ENCODE results near the gene ZNF714. TPM values are rescaled to one million over a fixed set of nuclear protein-coding genes. Genes with fewer than 3 reads are reported as not detected.

Gene ZNF714
- total and polyA plus RNA-seq, 9 of the 15 experiments (the other 6 are each of a cell fraction or from before 2014, with no cell fraction given) = 16.2 to 40.8 (median 28.9) TPM

- no peak for TF ChIP-seq ZBTB40 (IDR thresholded peaks at IDR 0.05)
- no peak for TF ChIP-seq ZBTB40 (CRISPR knock-in tag; IDR thresholded peaks at IDR 0.05)
- TF ChIP-seq TARDBP (IDR thresholded peaks at IDR 0.05) = no peak
- TF ChIP-seq ZNF143 (CRISPR knock-in tag; IDR thresholded peaks at IDR 0.05) = no peak
- no peak for TF ChIP-seq NR3C1 (CRISPR knock-in tag; IDR thresholded peaks at IDR 0.05)
- peak; percentile 47; the same call in 1 of the 2 replicates for TF ChIP-seq SMARCE1 (IDR thresholded peaks at IDR 0.05)
- peak; percentile 75 for TF ChIP-seq TEAD4 (IDR thresholded peaks at IDR 0.05; ENCODE audit: low read length)
- TF ChIP-seq TEAD4 (CRISPR knock-in tag; IDR thresholded peaks at IDR 0.05; ENCODE audit: borderline replicate concordance) = no peak
- TF ChIP-seq CBX5 (IDR thresholded peaks at IDR 0.05; ENCODE audit: borderline replicate concordance, low read depth) = no peak
- no peak for TF ChIP-seq ZNF785 (CRISPR knock-in tag; IDR thresholded peaks at IDR 0.05)
- TF ChIP-seq EWSR1 (IDR thresholded peaks at IDR 0.05; ENCODE audit: borderline replicate concordance, low read depth, partially characterized antibody) = no peak
- no peak for TF ChIP-seq DACH1 (IDR thresholded peaks at IDR 0.05; ENCODE audit: partially characterized antibody)
- no peak for TF ChIP-seq NR0B1 (IDR thresholded peaks at IDR 0.05; ENCODE audit: partially characterized antibody)
- no peak for TF ChIP-seq ATF3 (IDR thresholded peaks at IDR 0.05)
- no peak for TF ChIP-seq ATF3 (CRISPR knock-in tag; conservative IDR thresholded peaks at IDR 0.05)
- peak; percentile 71; the same call in 1 of the 2 replicates for TF ChIP-seq SMARCC2 (IDR thresholded peaks at IDR 0.05; ENCODE audit: low read depth)
- TF ChIP-seq RHOXF2B (CRISPR knock-in tag; conservative IDR thresholded peaks at IDR 0.05) = no peak
Measured at GRCh38 chr19:21115430-21115829, 33.4 kb downstream of the ZNF714 start (continued).

Measured in K562 (cell line).